ENCODE data around the gene USE1. TPM values are rescaled to one million over a fixed set of nuclear protein-coding genes. Genes with fewer than 3 reads are reported as not detected.
A peak's percentile ranks its signal among the peaks of the same experiment; 100 is the strongest.

Gene USE1
- total and polyA plus RNA-seq, 2 of the 4 experiments (the other 2 are of a cell fraction) = 17.2 to 24.2 TPM

DNA sequence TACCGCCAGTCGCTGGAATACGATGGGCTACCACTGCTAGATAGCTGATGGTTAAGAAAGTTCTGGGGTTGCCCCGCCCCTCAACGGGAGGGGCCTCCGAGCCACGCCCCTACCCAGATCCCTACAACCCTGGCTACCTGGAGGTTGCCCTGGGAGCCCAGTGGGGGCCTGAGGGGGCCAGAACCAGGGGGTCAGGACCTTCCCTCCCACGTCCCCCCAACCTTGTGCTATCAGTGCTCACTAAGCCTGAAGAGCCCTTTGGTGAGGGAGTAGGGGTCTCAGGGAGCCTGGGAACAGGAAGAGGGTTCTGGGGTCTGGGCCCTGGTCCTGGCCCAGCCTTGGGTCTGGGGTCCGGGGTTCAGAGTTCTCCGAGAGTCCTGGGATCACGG, 19.7 kb downstream of the USE1 start:
- TF ChIP-seq RCOR1 (IDR thresholded peaks at IDR 0.05; ENCODE audit: insufficient replicate concordance, low read length) = no peak
- TF ChIP-seq, protein P1, sequence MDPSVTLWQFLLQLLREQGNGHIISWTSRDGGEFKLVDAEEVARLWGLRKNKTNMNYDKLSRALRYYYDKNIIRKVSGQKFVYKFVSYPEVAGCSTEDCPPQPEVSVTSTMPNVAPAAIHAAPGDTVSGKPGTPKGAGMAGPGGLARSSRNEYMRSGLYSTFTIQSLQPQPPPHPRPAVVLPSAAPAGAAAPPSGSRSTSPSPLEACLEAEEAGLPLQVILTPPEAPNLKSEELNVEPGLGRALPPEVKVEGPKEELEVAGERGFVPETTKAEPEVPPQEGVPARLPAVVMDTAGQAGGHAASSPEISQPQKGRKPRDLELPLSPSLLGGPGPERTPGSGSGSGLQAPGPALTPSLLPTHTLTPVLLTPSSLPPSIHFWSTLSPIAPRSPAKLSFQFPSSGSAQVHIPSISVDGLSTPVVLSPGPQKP (IDR thresholded peaks at IDR 0.05; ENCODE audit: borderline replicate concordance, low read depth, low read length) = no peak
- TF ChIP-seq BHLHE40 (IDR thresholded peaks at IDR 0.05; ENCODE audit: low read depth, low read length) = no peak
- TF ChIP-seq, protein P2, sequence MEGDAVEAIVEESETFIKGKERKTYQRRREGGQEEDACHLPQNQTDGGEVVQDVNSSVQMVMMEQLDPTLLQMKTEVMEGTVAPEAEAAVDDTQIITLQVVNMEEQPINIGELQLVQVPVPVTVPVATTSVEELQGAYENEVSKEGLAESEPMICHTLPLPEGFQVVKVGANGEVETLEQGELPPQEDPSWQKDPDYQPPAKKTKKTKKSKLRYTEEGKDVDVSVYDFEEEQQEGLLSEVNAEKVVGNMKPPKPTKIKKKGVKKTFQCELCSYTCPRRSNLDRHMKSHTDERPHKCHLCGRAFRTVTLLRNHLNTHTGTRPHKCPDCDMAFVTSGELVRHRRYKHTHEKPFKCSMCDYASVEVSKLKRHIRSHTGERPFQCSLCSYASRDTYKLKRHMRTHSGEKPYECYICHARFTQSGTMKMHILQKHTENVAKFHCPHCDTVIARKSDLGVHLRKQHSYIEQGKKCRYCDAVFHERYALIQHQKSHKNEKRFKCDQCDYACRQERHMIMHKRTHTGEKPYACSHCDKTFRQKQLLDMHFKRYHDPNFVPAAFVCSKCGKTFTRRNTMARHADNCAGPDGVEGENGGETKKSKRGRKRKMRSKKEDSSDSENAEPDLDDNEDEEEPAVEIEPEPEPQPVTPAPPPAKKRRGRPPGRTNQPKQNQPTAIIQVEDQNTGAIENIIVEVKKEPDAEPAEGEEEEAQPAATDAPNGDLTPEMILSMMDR (conservative IDR thresholded peaks at IDR 0.05; ENCODE audit: low read depth, low read length) = no peak
- no peak for TF ChIP-seq POLR2A (IDR thresholded peaks at IDR 0.05; ENCODE audit: low read depth, low read length)
- TF ChIP-seq NFE2L2 (IDR thresholded peaks at IDR 0.05; ENCODE audit: low read depth, low read length) = no peak
- TF ChIP-seq MAFK (IDR thresholded peaks at IDR 0.05; ENCODE audit: low read depth, low read length) = no peak
- no peak for TF ChIP-seq RAD21 (IDR thresholded peaks at IDR 0.05; ENCODE audit: low read length)
- no peak for TF ChIP-seq FOS (IDR thresholded peaks at IDR 0.05; ENCODE audit: low read depth, low read length)
- TF ChIP-seq CEBPB (IDR thresholded peaks at IDR 0.05; ENCODE audit: low read depth, low read length) = no peak
- no peak for TF ChIP-seq MXI1 (IDR thresholded peaks at IDR 0.05; ENCODE audit: borderline replicate concordance, low read depth, low read length)
- Histone ChIP-seq H3K14ac (replicated peaks; ENCODE audit: low read depth, low read length) (no peak overlapping the region), H3K4me1 (ENCODE audit: control insufficient read depth, insufficient read depth, low read length) (peaks cover 12% of the 10 kb centered on the region), H2AK9ac (replicated peaks; ENCODE audit: low read depth, low read length, poor library complexity) (peak overlapping the region; percentile 96), H3K23ac (ENCODE audit: low read depth, low read length) (0 out of 2 replicates have a peak overlapping the region, but pooled peaks have one; percentile 34), H3K9me3 (ENCODE audit: control insufficient read depth, insufficient read depth, low read length) (no peaks in the 10 kb centered on the region), H4K91ac (ENCODE audit: insufficient read depth, low read depth, low read length) (no peak overlapping the region), H3K56ac (ENCODE audit: extremely low read depth, insufficient read depth, low read length) (no peak overlapping the region), H3K4me3 (ENCODE audit: insufficient read depth, low read depth, low read length) (peak overlapping the region; percentile 54; the same call in 1 of the 2 replicates), H3K9me1 (ENCODE audit: insufficient read depth, low read length) (peaks cover 7% of the 10 kb centered on the region), H3K36me3 (ENCODE audit: control insufficient read depth, insufficient read depth, low read length) (peaks cover 34% of the 10 kb centered on the region), H3K79me1 (ENCODE audit: low read depth in 1 of 2, low read length in 2 of 2) (peaks cover 28 to 66% of the 10 kb centered on the region in 2 experiments), H3K4ac (ENCODE audit: low read depth, low read length) (peak overlapping the region; percentile 3; the same call in 1 of the 2 replicates), H3K18ac (ENCODE audit: low read depth, low read length) (no peak overlapping the region), H4K20me1 (ENCODE audit: insufficient read depth, low read length) (peaks cover 11% of the 10 kb centered on the region), H2AFZ (replicated peaks; ENCODE audit: low read length, poor library complexity) (peak overlapping the region; percentile 73), H2BK120ac (ENCODE audit: low read depth, low read length) (no peak overlapping the region), H3K27ac (ENCODE audit: insufficient read depth, low read length) (0 out of 2 replicates have a peak overlapping the region, but pooled peaks have one; percentile 31), H4K5ac (ENCODE audit: low read depth, low read length) (no peak overlapping the region; the same call in 1 of the 2 replicates), H2BK20ac (ENCODE audit: low read depth, low read length) (no peak overlapping the region), H3K4me2 (ENCODE audit: low read depth, low read length) (peak overlapping the region; percentile 66), H2AK5ac (ENCODE audit: low read depth, low read length) (peak overlapping the region; percentile 51; the same call in 1 of the 2 replicates), H3K27me3 (ENCODE audit: control insufficient read depth, insufficient read depth, low read length) (no peaks in the 10 kb centered on the region), H4K8ac (ENCODE audit: low read depth in 2 of 2, low read length in 2 of 2) (peak overlapping the region in 1 of 2 experiments; percentile 82; a peak in 1 of 4 replicates), H3K9ac (ENCODE audit: low read depth, low read length) (no peak overlapping the region), H2BK15ac (ENCODE audit: low read depth, low read length) (no peak overlapping the region), H2BK5ac (ENCODE audit: low read depth, low read length, poor library complexity, severe bottlenecking) (peak overlapping the region; percentile 2)
- dilution Hi-C loops (cut with HindIII; ENCODE audit: low sequenced_read_pairs, unreplicated experiment) = no loop called here
- ATAC-seq (ENCODE audit: low read depth) (peak; percentile 61), DNase-seq (peak; percentile 38)
- intact Hi-C loops (cut with micrococcal nuclease) = no loop called here
- in situ Hi-C loops (cut with MboI; ENCODE audit: low sequenced_read_pairs) = no loop called here
- BruUV-seq (replicated peaks) = no TSS peak
- no CpG with 5 or more reads among the region's 11 CpGs for WGBS, 2 experiments (ENCODE audit: extremely low coverage in 2 of 2, insufficient read length in 1 of 2)
- ChIA-PET POLR2A (ENCODE audit: unreplicated experiment) (no interaction called here), CTCF (interaction anchor here (1.0 to 1.3 kb wide), 2 partner anchors 33 to 47 kb away, joined by 3 read pairs; partner anchors contain the start of gene ANKLE1)

Data from IMR-90 (cell line).